Esophagus (tissue), 2 donors: ENCODE results near the gene CACNG6. TPM values are rescaled to one million over a fixed set of nuclear protein-coding genes. Genes with fewer than 3 reads are reported as not detected.
"Not testable (repeated sequence)": the region's sequence is repeated elsewhere in the genome, so short reads cannot be mapped to it uniquely, and the experiment has no call there.

Source experiments
- H3K27ac ChIP-seq, 2 donors: one replicate each; pipeline ENCODE4 v1.5.1; 2013; ENCODE audit warnings: low read depth in 2 of 2, mild to moderate bottlenecking in 2 of 2, inconsistent platforms in 1 of 2, low read length in 1 of 2, moderate library complexity in 1 of 2
- H3K27me3 ChIP-seq, 2 donors: one replicate each; pipeline ENCODE4 v1.6.1; 2013; ENCODE audit warnings: low read length in 2 of 2, control low read depth in 1 of 2, mild to moderate bottlenecking in 1 of 2; ENCODE audit not compliant: insufficient read depth in 2 of 2, control insufficient read depth in 1 of 2
- H3K36me3 ChIP-seq, 2 donors: one replicate each; pipeline ENCODE4 v1.6.1; 2013; ENCODE audit warnings: low read length in 1 of 2; ENCODE audit not compliant: control insufficient read depth in 2 of 2, insufficient read depth in 2 of 2
- H3K4me1 ChIP-seq, 2 donors: one replicate each; pipeline ENCODE4 v1.6.1; 2013; ENCODE audit warnings: low read length in 1 of 2; ENCODE audit not compliant: control insufficient read depth in 2 of 2, insufficient read depth in 2 of 2
- H3K4me3 ChIP-seq, 2 donors: one replicate each; pipeline ENCODE4 v1.5.1; 2013; ENCODE audit warnings: low read length in 2 of 2, mild to moderate bottlenecking in 2 of 2, low read depth in 1 of 2, moderate library complexity in 1 of 2
- H3K9me3 ChIP-seq, 2 donors: one replicate each; pipeline ENCODE4 v1.6.1; 2013; ENCODE audit warnings: mild to moderate bottlenecking in 2 of 2, low read depth in 1 of 2, low read length in 1 of 2, moderate library complexity in 1 of 2; ENCODE audit not compliant: control insufficient read depth in 2 of 2, insufficient read depth in 1 of 2
- WGBS, 2 donors: extraction: QIAGEN DNeasy Blood & Tissue Kit; methylation state at CpG; one replicate each; pipeline ENCODE4 v1.1.7; 2013; 5-methylcytosine and 5-hydroxymethylcytosine counted together
- polyA plus RNA-seq, 2 donors: library from polyadenylated mRNA; stranded (reverse); fragments of 200-250 nt; gene quantifications; one replicate each; pipeline ENCODE4 v1.2.3, GENCODE V29; 2013
- donor health status: healthy with polysubstance abuse.
- donor health status: Bipolar disorder and iron deficiency.

CACNG6 gene
- polyA plus RNA-seq, 2 donors, result not detected

DNA sequence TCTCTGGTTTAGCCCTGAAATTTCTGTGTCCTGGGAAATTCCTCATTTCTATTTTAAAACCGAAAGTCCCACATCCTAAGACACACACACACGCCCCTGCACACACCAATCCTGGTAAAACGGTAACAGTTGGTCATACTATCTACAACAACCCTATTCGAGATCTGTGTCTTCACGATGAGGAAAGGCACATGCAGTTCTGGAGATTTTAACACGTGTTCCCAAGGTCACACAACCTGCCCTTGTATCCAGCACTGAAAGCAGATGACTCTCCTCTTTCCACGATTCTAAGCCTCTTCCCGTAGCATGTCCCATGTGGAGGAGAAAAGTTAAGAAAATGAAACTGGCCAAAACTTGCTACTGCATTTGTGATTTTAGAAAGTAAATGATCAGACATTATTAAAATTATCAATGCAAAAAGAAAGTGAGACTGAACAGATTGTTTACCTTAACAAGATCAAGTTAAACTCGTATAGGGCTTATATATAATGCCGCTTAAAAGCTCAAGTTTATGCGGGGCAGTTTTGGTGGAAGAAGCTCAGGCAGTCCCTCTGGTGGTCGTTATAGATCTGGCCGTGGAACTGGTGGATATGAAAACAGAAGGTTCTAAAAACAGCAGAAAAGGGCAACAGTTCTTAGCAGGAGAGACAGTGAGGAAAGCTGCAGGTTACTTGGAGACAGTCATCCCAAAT is 39.6 kb downstream of the CACNG6 start:
- no peaks in the 10 kb centered on the region for H3K27me3 ChIP-seq
- H3K4me1 ChIP-seq, result no peaks in the 10 kb centered on the region
- no peak overlapping the region for H3K4me3 ChIP-seq

DNA sequence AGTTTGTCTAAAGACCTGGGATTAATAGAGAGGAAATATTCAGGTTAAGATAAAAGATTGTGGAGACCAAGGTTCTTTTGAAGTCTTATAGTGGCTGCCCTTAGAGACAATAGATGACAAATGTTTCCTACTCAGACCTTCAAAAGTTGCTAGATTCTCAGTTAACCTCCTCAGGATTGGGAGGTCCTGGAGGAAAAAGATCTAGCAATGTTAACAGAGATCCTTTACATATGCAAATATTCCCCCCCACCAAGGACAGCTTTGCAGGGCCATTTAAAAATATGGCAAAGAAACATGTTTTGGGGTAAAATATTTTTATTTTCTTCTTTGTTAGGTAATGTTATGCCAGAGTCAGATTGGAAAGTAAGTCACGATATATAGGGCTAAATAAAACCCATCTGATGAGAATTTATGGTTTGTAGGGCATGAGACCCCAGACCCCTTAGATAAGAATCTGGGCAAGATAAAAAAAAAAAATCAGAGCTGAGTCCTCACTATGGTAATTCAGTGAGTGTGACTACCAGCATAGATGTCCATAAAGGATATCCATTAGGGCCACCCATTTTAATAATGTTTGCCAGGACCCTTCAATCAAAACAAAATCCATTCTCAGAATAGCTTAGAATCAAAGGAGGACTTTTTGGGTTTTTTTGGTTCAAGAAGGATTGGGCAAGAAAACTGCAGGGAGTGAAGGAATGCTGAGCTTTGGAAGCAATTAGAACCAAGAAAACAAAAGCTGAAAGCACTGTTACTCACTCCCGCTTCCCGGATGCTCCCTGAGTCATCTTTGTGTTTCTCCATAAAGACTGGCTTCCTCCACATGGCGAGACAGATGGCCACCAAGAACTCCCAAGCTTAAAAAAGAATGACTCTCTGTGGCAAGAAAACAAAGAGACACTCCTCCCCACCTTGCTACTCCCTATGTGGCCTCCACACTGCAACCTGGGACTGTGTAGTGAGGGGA is 44.1 kb downstream of the CACNG6 start:
- no peaks in the 10 kb centered on the region for H3K27me3 ChIP-seq
- WGBS, 2 donors, result 47 to 52% methylated on average over 4 of the region's 4 CpGs
- no peak overlapping the region for H3K27ac ChIP-seq

More for the DNA sequence above, 39.6 kb downstream of the CACNG6 start:
- Histone ChIP-seq H3K9me3 (no peaks in the 10 kb centered on the region), H3K27ac (no peak overlapping the region), H3K36me3 (no peaks in the 10 kb centered on the region)
- WGBS, 2 donors, result 39 to 41% methylated on average over 13 of the region's 13 CpGs

DNA sequence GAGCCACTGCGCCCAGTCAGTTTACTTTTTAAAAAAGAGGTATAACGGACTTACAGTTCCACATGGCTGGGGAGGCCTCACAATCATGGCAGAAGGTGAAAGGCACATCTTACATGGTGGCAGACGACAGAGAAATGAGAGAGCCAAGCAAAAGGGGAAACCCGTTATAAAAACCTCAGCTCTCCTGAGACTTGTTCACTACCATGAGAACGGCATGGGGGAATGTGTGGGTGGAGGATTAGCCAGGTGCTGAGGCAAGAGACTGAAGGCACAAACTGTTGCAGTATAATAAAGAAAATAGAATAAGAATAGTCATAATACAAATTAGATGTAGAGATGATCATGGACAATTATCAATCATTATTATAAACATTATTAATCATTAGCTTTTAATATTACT is 45.1 kb downstream of the CACNG6 start:
- H3K4me3 ChIP-seq, H3K27me3 ChIP-seq, H3K36me3 ChIP-seq, H3K4me1 ChIP-seq, H3K27ac ChIP-seq, H3K9me3 ChIP-seq: not testable (repeated sequence)
- 72 to 81% methylated on average over 5 of the region's 5 CpGs for WGBS, 2 donors

More for the DNA sequence above, 44.1 kb downstream of the CACNG6 start:
- Histone ChIP-seq H3K4me3 (no peak overlapping the region), H3K4me1 (no peaks in the 10 kb centered on the region), H3K9me3 (no peaks in the 10 kb centered on the region), H3K36me3 (no peaks in the 10 kb centered on the region)

DNA sequence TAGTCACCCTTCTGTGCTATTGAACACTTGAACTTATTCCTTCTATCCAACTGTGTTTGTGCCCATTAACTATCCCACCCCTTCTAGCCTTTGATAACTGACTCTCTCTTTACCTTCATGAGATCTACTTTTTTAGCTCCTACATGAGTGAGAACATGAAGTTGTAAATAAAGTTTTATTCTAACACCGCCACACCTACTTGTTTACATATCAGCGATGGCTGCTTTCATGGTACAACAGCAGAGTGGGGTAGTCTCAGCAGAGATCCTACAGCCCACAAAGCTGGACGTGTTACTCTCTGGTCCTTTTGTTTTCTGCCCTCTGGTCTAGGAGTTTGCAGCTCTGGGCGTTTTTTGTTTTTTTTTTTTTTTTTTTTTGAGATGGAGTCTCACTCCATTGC is 48.6 kb downstream of the CACNG6 start:
- Histone ChIP-seq H3K9me3 (no peaks in the 10 kb centered on the region), H3K36me3 (no peaks in the 10 kb centered on the region), H3K4me3 (no peak overlapping the region), H3K27me3 (no peaks in the 10 kb centered on the region), H3K4me1 (no peaks in the 10 kb centered on the region), H3K27ac (no peak overlapping the region)
- 76 to 85% methylated on average over 4 of the region's 4 CpGs for WGBS, 2 donors

DNA sequence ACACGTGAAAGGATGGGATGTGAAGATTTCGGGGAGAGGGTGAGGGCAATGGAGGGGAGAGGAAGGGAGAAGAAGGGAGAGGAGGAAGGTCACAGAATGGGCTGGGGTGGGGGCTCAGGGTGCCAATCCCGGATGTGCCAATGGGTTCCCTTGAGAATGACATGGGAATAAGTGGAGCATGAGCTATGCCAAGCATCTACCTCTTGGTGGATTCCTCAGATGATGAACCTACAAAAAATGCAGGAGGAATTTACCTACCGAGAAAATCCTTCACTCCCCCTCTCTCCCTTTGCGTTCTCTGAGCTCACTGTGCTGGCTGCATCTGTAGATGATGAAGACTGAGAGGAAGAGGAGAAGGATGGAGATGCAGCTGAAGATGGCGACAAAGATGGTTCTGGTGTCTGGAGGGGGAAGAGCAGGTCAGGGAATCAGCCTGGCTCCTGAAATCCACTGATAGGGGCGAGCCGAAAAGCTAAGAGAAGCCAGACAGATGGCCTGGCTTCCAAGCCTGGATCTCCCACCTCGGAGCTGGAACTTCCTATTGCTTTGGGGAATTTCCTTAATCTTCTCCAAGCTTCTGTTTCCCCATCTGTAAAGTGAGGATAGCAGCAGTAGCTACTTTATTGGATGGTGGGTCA is 50.7 kb downstream of the CACNG6 start:
- H3K27me3 ChIP-seq, result no peaks in the 10 kb centered on the region
- H3K4me1 ChIP-seq, result no peaks in the 10 kb centered on the region
- H3K4me3 ChIP-seq, result no peak overlapping the region
- no peak overlapping the region for H3K27ac ChIP-seq
- WGBS, 2 donors, result 61% methylated on average over 9 of the region's 9 CpGs
- no peaks in the 10 kb centered on the region for H3K9me3 ChIP-seq
- H3K36me3 ChIP-seq, result no peaks in the 10 kb centered on the region

DNA sequence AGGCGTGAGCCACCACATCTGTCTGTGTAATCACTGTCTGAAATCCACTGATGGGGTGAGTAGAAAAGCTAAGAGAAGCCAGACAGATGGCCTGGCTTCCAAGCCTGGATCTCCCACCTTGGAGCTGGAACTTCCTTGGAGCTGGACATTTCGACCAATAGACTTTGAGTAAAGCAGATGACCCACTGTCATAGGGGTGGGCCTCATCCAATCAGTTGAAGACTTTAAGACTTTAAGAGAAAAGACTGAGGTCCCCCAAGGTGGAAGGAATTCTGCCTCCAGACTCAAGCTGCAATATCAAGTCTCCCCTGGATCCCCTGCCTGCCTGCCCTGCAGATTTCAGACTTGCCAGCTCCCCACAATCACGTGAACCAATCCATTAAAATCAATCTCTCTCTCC is 51.6 kb downstream of the CACNG6 start:
- H3K36me3 ChIP-seq, result no peaks in the 10 kb centered on the region
- no peaks in the 10 kb centered on the region for H3K27me3 ChIP-seq
- no peaks in the 10 kb centered on the region for H3K4me1 ChIP-seq
- no peaks in the 10 kb centered on the region for H3K9me3 ChIP-seq
- no peak overlapping the region for H3K4me3 ChIP-seq
- 70 to 80% methylated on average over 3 of the region's 3 CpGs for WGBS, 2 donors
- no peak overlapping the region for H3K27ac ChIP-seq

DNA sequence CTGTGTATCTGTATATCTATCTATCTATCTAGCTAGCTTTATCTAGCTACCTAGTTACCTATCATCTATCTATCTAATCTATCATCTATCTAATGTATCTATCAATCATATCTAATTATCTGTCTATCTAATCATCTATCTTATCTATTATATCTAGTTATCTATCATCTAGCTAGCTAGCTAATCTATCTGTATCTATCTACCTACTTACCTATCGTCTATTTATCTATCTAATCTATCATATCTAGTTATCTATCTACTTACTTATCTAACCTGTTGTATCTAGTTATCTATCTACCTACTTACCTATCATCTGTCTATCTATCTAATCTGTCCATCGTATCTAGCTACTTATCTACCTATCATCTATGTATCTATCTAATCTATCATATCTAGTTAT is 54.3 kb downstream of the CACNG6 start:
- Histone ChIP-seq H3K27ac (no peak overlapping the region), H3K27me3 (no peaks in the 10 kb centered on the region), H3K4me1 (no peaks in the 10 kb centered on the region), H3K4me3 (no peak overlapping the region), H3K36me3 (no peaks in the 10 kb centered on the region), H3K9me3 (no peaks in the 10 kb centered on the region)
- 75 to 78% methylated on average over 2 of the region's 2 CpGs for WGBS, 2 donors

DNA sequence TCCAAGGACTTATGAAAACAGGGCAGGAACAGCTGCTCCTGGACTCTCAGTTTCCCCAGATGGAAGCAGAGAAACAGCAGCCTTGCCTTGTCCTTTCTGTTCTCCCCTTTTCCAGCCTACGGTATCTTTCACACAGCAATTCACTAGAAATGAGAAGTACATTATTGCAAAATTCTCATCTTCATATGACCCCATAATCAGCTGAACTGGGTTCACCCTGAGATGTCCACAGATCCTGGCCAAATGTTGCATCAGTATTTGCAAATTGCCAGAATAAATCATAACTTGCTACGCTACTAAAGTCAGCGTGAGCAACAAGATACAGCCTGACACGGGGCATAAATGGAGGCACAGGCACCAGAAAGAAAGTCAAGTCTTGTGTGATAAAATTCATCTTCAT is 56.2 kb downstream of the CACNG6 start:
- no peak overlapping the region for H3K4me3 ChIP-seq
- 78 to 84% methylated on average over 4 of the region's 4 CpGs for WGBS, 2 donors
- no peaks in the 10 kb centered on the region for H3K36me3 ChIP-seq
- no peak overlapping the region for H3K27ac ChIP-seq
- no peaks in the 10 kb centered on the region for H3K9me3 ChIP-seq
- H3K4me1 ChIP-seq, result no peaks in the 10 kb centered on the region
- no peaks in the 10 kb centered on the region for H3K27me3 ChIP-seq
